Ascending aorta (tissue), 2 donors: ENCODE results near the gene TTLL3. TPM values are rescaled to one million over a fixed set of nuclear protein-coding genes. Genes with fewer than 3 reads are reported as not detected.

ENCODE experiments used
- DNase-seq, 2 donors: peaks; one replicate each; pipeline ENCODE4 v3.0.0-alpha.2; 2019; ENCODE audit warnings: low spot score in 2 of 2
- H3K27ac ChIP-seq, 2 donors: fragments of 200-600 bp; sonication (generic); one replicate each; pipeline ENCODE4 v1.5.1; 2016 to 2017; ENCODE audit warnings: mild to moderate bottlenecking in 1 of 2
- H3K27me3 ChIP-seq: fragments of 200-600 bp; sonication (generic); one replicate; pipeline ENCODE4 v1.5.1; 2017
- H3K36me3 ChIP-seq, 2 donors: fragments of 200-600 bp; sonication (generic); one replicate each; pipeline ENCODE4 v1.5.1; 2016
- H3K4me1 ChIP-seq, 2 donors: fragments of 200-600 bp; sonication (generic); one replicate each; pipeline ENCODE4 v1.5.1; 2016 to 2017; ENCODE audit warnings: mild to moderate bottlenecking in 1 of 2
- H3K4me3 ChIP-seq, 2 donors: fragments of 200-600 bp; sonication (generic); one replicate each; pipeline ENCODE4 v1.5.1; 2016 to 2017; ENCODE audit warnings: mild to moderate bottlenecking in 1 of 2
- H3K9me3 ChIP-seq, 2 donors: fragments of 200-600 bp; sonication (generic); one replicate each; pipeline ENCODE4 v1.5.1; 2016
- CTCF ChIP-seq, 3 experiments: fragments of 200-600 bp in 2 of 3; fragments of 450-650 bp in 1 of 3; sonication (generic) in 2 of 3; IDR thresholded peaks; one replicate each; pipeline ENCODE4 v1.5.1; 2016 to 2019; ENCODE audit warnings: antibody characterized with exemption in 3 of 3, mild to moderate bottlenecking in 1 of 3, moderate library complexity in 1 of 3
- intact Hi-C: fragments of 100-400 bp; cut with DNase I; formaldehyde crosslinking; loops from one replicate; pipeline ENCODE4 v1.15.1; 2023
- total RNA-seq: library from RNA; depleted of rRNA; stranded (reverse); fragments of >200 nt; gene quantifications from one replicate; pipeline ENCODE4 v1.1.0, GENCODE V29; 2016

TTLL3 gene
- total RNA-seq, result 47.0 TPM

DNA sequence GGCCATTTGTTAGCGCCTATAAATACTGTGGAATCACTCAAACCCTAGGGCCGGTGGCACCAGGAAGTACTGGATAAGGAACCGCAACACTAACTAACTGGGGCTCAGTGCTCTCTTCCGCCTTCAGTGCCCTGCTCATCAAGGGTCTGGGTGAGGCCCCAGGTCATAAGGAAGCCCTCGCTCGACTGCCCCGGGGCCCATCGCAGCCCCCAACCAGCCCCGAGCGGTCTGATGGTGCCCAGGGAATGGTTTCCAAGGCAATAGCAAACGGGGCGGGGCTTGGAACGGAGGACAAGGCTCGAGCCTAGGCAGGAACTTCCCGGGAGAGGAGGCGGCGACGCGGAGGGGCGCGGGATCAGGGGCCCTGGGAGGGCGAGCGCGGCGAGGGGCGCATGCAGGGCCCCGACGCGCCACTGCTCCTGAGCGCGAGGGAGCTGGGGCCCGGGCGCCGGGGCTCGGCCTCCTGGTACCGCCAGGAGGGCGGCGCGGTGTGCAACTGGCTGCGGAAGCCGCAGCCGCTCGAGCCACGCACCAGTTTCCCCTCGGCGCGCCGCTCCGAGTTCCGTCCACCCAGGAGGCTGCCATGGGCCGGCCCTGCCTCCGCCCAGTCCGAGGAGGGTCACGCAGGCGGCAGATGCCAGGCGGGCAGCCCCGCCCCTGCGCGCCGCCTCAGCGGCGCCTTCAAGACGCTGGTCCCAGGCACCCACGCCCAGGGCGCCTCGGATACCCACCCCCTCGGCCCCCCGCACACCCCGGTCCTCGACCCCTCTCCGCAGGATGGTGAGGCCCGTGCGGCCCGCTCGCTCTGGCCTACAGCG, at the start of gene TTLL3:
Gene TTLL3, plus strand, starts transcription at position 648 of the 818 bp plus-strand sequence. CDS start 400 bp downstream, outside the sequence.
- DNase-seq, result peak in 1 of 2 donors; percentile 90
- intact Hi-C loops, result loop anchor here (1.0 kb wide), 3 partner anchors 18 to 94 kb away; partner anchors contain the start of genes RPUSD3 and TADA3
- no peak for TF ChIP-seq CTCF (IDR thresholded peaks at IDR 0.05)
- no peaks in the 10 kb centered on the region for H3K27me3 ChIP-seq
- H3K27ac ChIP-seq, result peak within 1 kb of the TSS; percentile 94 to 95
- peaks cover 5 to 10% of the 10 kb centered on the region in 2 donors for H3K4me1 ChIP-seq
- H3K4me3 ChIP-seq, result peak within 1 kb of the TSS; percentile 71 to 80
- H3K36me3 ChIP-seq, result peaks cover 20 to 27% of the 10 kb centered on the region in 2 donors
- H3K9me3 ChIP-seq, result no peaks in the 10 kb centered on the region

DNA sequence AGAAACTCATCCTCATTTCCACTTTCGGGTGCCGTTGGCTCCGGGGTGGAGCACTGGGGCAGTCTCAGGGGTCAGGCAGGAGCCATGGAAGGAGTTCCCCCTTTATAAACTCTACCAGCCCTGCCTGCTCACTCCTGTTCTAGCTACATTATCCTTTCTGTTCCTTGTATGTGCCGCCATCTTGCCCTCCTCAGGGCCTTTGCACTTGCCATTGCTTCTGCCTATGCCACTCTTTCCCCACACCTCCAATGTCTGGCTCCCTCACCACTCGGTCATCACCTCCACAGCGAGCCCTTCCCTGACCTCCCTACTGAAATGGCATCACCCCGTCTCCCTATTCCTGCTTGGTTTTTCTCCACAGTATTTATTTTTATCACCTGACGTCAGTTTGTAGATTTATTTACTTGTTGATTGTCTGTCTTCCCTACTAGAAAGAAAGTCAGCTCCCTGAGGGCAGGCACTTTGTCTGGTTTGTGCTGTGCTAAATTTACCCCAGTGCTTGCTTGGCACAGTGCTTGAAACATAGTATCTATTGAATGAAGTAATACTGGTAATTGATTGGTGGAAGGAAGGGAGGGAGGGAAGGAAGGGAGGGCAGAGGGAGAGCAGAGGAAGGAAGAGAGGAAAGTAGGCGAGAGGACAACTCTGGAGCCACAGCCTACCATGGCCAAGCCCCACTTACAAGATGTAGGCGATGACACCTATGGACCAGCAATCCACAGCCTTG, 49.1 kb upstream of the TTLL3 start:
- no peak for DNase-seq
- Histone ChIP-seq H3K9me3 (no peaks in the 10 kb centered on the region), H3K36me3 (peaks cover 27 to 66% of the 10 kb centered on the region in 2 donors), H3K4me1 (no peaks in the 10 kb centered on the region), H3K4me3 (no peak overlapping the region), H3K27ac (no peak overlapping the region), H3K27me3 (no peaks in the 10 kb centered on the region)
- intact Hi-C loops, result no loop called here
- no peak for TF ChIP-seq CTCF (IDR thresholded peaks at IDR 0.05)

GRCh38 chr3:9761919-9762318, 48.1 kb upstream of the TTLL3 start:
- no peak overlapping the region for H3K27ac ChIP-seq
- peaks cover 29 to 60% of the 10 kb centered on the region in 2 donors for H3K36me3 ChIP-seq
- no peaks in the 10 kb centered on the region for H3K27me3 ChIP-seq
- DNase-seq, result no peak
- H3K4me3 ChIP-seq, result no peak overlapping the region
- H3K4me1 ChIP-seq, result no peaks in the 10 kb centered on the region
- no peak for TF ChIP-seq CTCF (IDR thresholded peaks at IDR 0.05)
- intact Hi-C loops, result no loop called here
- H3K9me3 ChIP-seq, result no peaks in the 10 kb centered on the region

DNA sequence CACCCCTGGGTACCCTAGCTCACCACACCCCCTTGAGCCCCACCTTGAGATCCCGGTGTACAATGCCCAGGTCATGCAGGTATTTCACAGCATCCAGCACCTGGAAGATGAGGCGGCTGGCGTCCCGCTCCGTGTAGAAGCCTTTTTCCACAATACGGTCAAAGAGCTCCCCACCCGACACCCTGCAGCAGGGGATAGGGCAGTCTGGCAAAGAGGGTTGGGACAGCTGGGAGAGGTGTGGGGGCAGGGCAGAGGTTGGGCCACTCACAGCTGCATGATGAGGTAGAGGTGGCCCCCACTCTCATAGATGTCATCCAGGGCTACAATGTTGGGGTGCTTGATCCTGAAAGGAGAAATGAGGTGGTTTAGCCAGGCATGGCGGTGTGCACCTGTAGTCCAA, 47.2 kb upstream of the TTLL3 start:
- Histone ChIP-seq H3K36me3 (peaks cover 21 to 50% of the 10 kb centered on the region in 2 donors), H3K4me1 (peaks cover 0 to 3% of the 10 kb centered on the region in 2 donors), H3K9me3 (no peaks in the 10 kb centered on the region), H3K27ac (no peak overlapping the region), H3K27me3 (no peaks in the 10 kb centered on the region), H3K4me3 (no peak overlapping the region)
- TF ChIP-seq CTCF (IDR thresholded peaks at IDR 0.05), result no peak
- DNase-seq, result no peak
- intact Hi-C loops, result no loop called here

DNA sequence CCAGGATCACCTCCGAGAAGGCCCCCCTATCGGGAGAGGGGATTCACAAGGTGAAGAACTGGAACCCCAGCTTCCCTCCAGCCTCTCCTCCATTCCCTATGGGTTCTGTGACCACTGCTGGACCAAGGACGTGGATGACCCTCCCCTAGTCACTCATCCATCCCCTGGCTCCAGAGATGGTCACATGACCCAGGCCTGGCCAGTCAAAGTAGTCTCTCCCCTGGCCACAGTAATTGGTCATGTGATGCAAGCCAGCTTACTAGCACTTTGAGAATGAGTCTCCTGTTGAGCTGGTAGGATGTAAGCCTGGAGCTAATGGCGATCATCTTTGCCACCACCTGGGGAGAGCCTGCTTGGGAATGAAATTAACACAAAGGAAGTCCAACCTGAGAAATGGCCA, 44.2 kb upstream of the TTLL3 start:
- no peak overlapping the region for H3K27ac ChIP-seq
- peaks cover 16 to 23% of the 10 kb centered on the region in 2 donors for H3K36me3 ChIP-seq
- H3K4me3 ChIP-seq, result no peak overlapping the region
- H3K27me3 ChIP-seq, result no peaks in the 10 kb centered on the region
- no peaks in the 10 kb centered on the region for H3K9me3 ChIP-seq
- intact Hi-C loops, result no loop called here
- H3K4me1 ChIP-seq, result peaks cover 0 to 24% of the 10 kb centered on the region in 2 donors
- no peak for DNase-seq
- no peak for TF ChIP-seq CTCF (IDR thresholded peaks at IDR 0.05)
